Measurements from ENCODE around the gene LEPROT.

DNA sequence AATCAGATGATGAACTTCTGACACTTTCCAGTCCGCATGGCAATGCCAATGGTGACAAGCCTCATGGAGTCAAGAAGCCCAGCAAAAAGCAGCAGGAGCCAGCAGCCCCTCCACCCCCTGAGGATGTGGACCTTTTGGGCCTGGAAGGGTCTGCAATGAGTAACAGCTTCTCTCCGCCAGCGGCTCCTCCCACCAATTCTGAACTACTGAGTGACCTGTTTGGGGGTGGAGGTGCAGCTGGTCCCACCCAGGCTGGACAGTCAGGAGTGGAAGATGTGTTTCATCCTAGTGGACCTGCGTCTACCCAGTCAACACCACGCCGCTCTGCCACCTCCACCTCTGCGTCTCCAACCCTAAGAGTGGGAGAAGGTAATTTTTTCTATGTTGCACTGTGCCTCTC lies 28.0 kb upstream of the LEPROT start:
- TF ChIP-seq EZH2phosphoT487 (IDR thresholded peaks at IDR 0.05; ENCODE audit: unreplicated experiment) (no peak), POLR2AphosphoS5 (IDR thresholded peaks at IDR 0.05; ENCODE audit: low read depth) (no peak), EZH2 (IDR thresholded peaks at IDR 0.05; ENCODE audit: low read depth, unreplicated experiment) (no peak), NANOG (IDR thresholded peaks at IDR 0.05; ENCODE audit: borderline replicate concordance) (no peak), ZNF114 (CRISPR knock-in tag; IDR thresholded peaks at IDR 0.05) (no peak), JUNB (IDR thresholded peaks at IDR 0.05; ENCODE audit: unreplicated experiment) (no peak), CREB1 (CRISPR knock-in tag; IDR thresholded peaks at IDR 0.05; ENCODE audit: low read depth) (no peak)
- TF ChIP-seq, protein P1, sequence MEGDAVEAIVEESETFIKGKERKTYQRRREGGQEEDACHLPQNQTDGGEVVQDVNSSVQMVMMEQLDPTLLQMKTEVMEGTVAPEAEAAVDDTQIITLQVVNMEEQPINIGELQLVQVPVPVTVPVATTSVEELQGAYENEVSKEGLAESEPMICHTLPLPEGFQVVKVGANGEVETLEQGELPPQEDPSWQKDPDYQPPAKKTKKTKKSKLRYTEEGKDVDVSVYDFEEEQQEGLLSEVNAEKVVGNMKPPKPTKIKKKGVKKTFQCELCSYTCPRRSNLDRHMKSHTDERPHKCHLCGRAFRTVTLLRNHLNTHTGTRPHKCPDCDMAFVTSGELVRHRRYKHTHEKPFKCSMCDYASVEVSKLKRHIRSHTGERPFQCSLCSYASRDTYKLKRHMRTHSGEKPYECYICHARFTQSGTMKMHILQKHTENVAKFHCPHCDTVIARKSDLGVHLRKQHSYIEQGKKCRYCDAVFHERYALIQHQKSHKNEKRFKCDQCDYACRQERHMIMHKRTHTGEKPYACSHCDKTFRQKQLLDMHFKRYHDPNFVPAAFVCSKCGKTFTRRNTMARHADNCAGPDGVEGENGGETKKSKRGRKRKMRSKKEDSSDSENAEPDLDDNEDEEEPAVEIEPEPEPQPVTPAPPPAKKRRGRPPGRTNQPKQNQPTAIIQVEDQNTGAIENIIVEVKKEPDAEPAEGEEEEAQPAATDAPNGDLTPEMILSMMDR (conservative IDR thresholded peaks at IDR 0.05; ENCODE audit: low read depth in 2 of 2): no peak
- TF ChIP-seq, protein P2, sequence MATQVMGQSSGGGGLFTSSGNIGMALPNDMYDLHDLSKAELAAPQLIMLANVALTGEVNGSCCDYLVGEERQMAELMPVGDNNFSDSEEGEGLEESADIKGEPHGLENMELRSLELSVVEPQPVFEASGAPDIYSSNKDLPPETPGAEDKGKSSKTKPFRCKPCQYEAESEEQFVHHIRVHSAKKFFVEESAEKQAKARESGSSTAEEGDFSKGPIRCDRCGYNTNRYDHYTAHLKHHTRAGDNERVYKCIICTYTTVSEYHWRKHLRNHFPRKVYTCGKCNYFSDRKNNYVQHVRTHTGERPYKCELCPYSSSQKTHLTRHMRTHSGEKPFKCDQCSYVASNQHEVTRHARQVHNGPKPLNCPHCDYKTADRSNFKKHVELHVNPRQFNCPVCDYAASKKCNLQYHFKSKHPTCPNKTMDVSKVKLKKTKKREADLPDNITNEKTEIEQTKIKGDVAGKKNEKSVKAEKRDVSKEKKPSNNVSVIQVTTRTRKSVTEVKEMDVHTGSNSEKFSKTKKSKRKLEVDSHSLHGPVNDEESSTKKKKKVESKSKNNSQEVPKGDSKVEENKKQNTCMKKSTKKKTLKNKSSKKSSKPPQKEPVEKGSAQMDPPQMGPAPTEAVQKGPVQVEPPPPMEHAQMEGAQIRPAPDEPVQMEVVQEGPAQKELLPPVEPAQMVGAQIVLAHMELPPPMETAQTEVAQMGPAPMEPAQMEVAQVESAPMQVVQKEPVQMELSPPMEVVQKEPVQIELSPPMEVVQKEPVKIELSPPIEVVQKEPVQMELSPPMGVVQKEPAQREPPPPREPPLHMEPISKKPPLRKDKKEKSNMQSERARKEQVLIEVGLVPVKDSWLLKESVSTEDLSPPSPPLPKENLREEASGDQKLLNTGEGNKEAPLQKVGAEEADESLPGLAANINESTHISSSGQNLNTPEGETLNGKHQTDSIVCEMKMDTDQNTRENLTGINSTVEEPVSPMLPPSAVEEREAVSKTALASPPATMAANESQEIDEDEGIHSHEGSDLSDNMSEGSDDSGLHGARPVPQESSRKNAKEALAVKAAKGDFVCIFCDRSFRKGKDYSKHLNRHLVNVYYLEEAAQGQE (IDR thresholded peaks at IDR 0.05; ENCODE audit: unreplicated experiment): no peak
- TF ChIP-seq, protein P3, sequence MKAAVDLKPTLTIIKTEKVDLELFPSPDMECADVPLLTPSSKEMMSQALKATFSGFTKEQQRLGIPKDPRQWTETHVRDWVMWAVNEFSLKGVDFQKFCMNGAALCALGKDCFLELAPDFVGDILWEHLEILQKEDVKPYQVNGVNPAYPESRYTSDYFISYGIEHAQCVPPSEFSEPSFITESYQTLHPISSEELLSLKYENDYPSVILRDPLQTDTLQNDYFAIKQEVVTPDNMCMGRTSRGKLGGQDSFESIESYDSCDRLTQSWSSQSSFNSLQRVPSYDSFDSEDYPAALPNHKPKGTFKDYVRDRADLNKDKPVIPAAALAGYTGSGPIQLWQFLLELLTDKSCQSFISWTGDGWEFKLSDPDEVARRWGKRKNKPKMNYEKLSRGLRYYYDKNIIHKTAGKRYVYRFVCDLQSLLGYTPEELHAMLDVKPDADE (IDR thresholded peaks at IDR 0.05): no peak
